GM10266 (cell line): Measurements from ENCODE around the gene PRM2.

Source experiments
- DNase-seq: peaks from one replicate; pipeline ENCODE4 v3.0.0; 2012; ENCODE audit errors: extremely low spot score
- TF ChIP-seq, protein P1 (sequence below): IDR thresholded peaks from 2 replicates; pipeline ENCODE4 v1.5.1; 2012; ENCODE audit warnings: mild to moderate bottlenecking, low read depth; ENCODE audit not compliant: control insufficient read depth, insufficient read depth; ENCODE audit errors: missing control alignments

The PRM2 gene

GRCh38 chr16:11239644-11240632 is 36.3 kb downstream of the PRM2 start:
- DNase-seq, result no peak
- TF ChIP-seq, protein P1, sequence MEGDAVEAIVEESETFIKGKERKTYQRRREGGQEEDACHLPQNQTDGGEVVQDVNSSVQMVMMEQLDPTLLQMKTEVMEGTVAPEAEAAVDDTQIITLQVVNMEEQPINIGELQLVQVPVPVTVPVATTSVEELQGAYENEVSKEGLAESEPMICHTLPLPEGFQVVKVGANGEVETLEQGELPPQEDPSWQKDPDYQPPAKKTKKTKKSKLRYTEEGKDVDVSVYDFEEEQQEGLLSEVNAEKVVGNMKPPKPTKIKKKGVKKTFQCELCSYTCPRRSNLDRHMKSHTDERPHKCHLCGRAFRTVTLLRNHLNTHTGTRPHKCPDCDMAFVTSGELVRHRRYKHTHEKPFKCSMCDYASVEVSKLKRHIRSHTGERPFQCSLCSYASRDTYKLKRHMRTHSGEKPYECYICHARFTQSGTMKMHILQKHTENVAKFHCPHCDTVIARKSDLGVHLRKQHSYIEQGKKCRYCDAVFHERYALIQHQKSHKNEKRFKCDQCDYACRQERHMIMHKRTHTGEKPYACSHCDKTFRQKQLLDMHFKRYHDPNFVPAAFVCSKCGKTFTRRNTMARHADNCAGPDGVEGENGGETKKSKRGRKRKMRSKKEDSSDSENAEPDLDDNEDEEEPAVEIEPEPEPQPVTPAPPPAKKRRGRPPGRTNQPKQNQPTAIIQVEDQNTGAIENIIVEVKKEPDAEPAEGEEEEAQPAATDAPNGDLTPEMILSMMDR, result no peak

GRCh38 chr16:11238272-11239202 is 37.7 kb downstream of the PRM2 start:
- TF ChIP-seq, protein P1, result no peak
- DNase-seq, result no peak

DNA sequence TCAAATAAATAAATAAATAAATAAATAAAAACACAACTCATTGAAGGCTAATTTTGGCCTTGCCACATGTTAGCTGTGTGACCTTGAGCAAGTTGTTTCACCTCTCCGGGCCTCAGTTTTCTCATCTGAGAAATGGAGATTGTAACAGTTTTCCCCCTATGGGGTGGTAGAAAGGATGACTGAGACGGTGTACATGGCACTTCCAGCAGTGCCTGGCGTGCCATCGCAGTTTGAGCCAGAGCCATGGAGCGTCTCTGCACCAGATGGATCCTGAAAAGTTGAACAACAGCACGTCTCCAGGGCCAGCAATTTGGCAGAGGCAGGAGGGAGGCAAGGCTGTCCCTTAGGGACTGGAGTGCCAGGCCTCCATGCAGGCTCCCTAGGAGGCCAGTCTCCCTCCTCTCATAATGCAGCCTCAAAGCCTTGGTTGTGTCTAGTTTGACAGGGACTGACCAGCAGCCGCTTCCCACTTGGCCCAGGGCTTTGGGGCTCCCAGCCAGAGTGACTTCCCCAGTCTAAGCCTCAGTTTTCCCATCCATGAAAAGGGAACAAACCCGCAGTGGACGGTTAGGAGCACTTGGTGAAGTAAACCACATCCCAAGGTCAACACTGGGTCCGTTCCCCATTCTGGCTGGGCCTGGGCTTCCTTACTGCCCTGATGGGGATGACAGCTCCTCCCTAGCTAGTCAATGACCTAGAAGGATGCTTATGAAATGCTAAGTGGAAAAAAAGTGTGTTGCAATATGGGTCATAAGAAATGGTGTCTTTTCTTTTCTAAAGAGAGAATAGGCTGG is 39.6 kb downstream of the PRM2 start:
- DNase-seq, result no peak
- TF ChIP-seq, protein P1, result no peak

GRCh38 chr16:11235703-11235991 is 40.6 kb downstream of the PRM2 start:
- TF ChIP-seq, protein P1, result no peak
- no peak for DNase-seq

DNA sequence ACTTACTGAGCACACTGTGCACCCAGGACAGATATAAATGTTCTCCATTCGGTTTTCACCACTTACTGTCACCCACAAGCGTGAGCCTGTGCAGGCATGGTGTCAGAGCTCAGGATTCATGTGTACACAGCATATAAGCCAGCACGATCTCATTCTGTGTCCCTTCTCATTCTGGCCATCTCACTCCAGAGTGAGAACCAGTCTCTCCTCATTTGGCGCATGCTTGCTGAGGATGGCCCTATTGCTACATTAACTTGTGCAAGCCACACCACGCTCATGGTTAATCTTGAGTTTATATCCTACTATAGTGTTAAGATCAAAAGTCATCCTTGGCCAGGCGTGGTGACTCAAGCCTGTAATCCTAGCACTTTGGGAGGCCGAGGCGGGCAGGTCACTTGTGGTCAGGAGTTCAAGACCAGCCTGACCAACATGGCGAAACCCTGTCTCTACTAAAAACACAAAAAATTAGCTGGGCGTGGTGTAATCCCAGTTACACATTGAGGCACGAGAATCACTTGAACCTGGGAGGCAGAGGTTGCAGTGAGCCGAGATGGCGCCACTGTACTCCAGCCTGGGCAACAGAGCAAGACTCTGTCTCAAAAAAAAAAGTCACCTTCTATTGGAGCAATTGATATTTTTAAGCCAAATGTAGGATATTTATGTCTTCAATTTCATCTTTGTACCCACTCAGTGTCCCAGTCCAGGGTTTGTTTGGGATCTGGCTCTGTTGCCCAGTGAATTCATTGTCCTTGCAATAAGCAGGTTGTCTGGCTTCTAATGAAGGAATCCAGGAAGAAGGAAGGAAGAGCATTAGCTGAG is 41.2 kb downstream of the PRM2 start:
- no peak for DNase-seq

More for the DNA sequence above, 41.2 kb downstream of the PRM2 start:
- TF ChIP-seq, protein P1, result no peak
